Activated B cell treated with CpG ODN at 0.5 μM for 24 hours (primary cell): ENCODE data around the gene VASP. TPM values are rescaled to one million over a fixed set of nuclear protein-coding genes. Genes with fewer than 3 reads are reported as not detected.

Experiments used
- ATAC-seq: fragments of 200-7000 bp; cut with Tn5 transposase; one replicate; pipeline ENCODE4 v1.10.0; 2021; ENCODE audit warnings: low read depth, mild to moderate bottlenecking, moderate library complexity
- CTCF ChIA-PET: fragments of 350-600 bp; sonication (Branson Sonifier 250); formaldehyde crosslinking; loops from one replicate; lab custom pipeline; 2021; ENCODE audit warnings: antibody characterized with exemption; lab: Charles Lee
- POLR2A ChIA-PET: fragments of 350-600 bp; sonication (Branson Sonifier 250); formaldehyde crosslinking; loops from one replicate; lab custom pipeline; 2021; ENCODE audit warnings: antibody characterized with exemption; lab: Charles Lee
- DNase-seq: peaks from one replicate; pipeline ENCODE4 v3.0.0; 2022
- H3K27ac Mint-ChIP-seq: one replicate; pipeline ENCODE4 v1.8.0; 2020; ENCODE audit warnings: mixed read lengths
- H3K27me3 Mint-ChIP-seq: one replicate; pipeline ENCODE4 v1.8.0; 2021; ENCODE audit warnings: mixed read lengths
- H3K36me3 Mint-ChIP-seq: one replicate; pipeline ENCODE4 v1.8.0; 2021; ENCODE audit warnings: low read depth, mixed read lengths
- H3K4me1 Mint-ChIP-seq: one replicate; pipeline ENCODE4 v1.8.0; 2021; ENCODE audit warnings: mixed read lengths
- H3K4me3 Mint-ChIP-seq: one replicate; pipeline ENCODE4 v1.8.0; 2020; ENCODE audit warnings: mild to moderate bottlenecking, mixed read lengths
- H3K9me3 Mint-ChIP-seq: one replicate; pipeline ENCODE4 v1.8.0; 2020; ENCODE audit warnings: mixed read lengths
- CTCF ChIP-seq: fragments of 200-600 bp; IDR thresholded peaks from one replicate; pipeline ENCODE4 v1.8.0; 2022; ENCODE audit warnings: antibody characterized with exemption, mild to moderate bottlenecking
- intact Hi-C: fragments of 100-400 bp; cut with micrococcal nuclease; formaldehyde crosslinking; loops from one replicate; pipeline ENCODE4 v1.15.1; 2024
- total RNA-seq: library from RNA; stranded (reverse); gene quantifications from 2 replicates; pipeline ENCODE4 v1.2.3, GENCODE V29; 2022

The VASP gene
- total RNA-seq, 1 donor from 2014 or later, result 300 TPM

- no peaks in the 10 kb centered on the region for H3K9me3 Mint-ChIP-seq
- ChIA-PET CTCF (interaction anchor here (1.5 kb wide), 1 partner anchor 12 kb away, joined by 5 read pairs; no protein-coding TSS in a partner anchor), POLR2A (interaction anchor here (1.3 kb wide), 1 partner anchor 12 kb away, joined by 4 read pairs; no protein-coding TSS in a partner anchor)
- H3K27ac Mint-ChIP-seq, result no peak overlapping the region
- intact Hi-C loops, result no loop called here
- H3K4me1 Mint-ChIP-seq, result peaks cover 44% of the 10 kb centered on the region
- H3K27me3 Mint-ChIP-seq, result no peaks in the 10 kb centered on the region
- no peak overlapping the region for H3K4me3 Mint-ChIP-seq
- DNase-seq (no peak), ATAC-seq (no peak)
- H3K36me3 Mint-ChIP-seq, result peaks cover 7% of the 10 kb centered on the region
- TF ChIP-seq CTCF, result no peak
These were observed 3.4 kb upstream of the VASP start for GRCh38 chr19:45503909-45504308.

GRCh38 chr19:45505151-45505995 is 1.9 kb upstream of the VASP start:
- no peak for TF ChIP-seq CTCF
- DNase-seq, result no peak
- POLR2A ChIA-PET, result interaction anchor here (0.6 to 1.7 kb wide), 9 partner anchors 9 to 1783 kb away, joined by 3 to 8 read pairs (median 4); partner anchors contain the start of gene QPCTL
- CTCF ChIA-PET, result interaction anchor here (0.9 to 2.2 kb wide), 8 partner anchors 10 to 187 kb away, joined by 3 to 5 read pairs (median 4); partner anchors contain the start of genes QPCTL and SNRPD2
- Mint-ChIP-seq H3K4me1 (peaks cover 50% of the 10 kb centered on the region), H3K36me3 (peaks cover 17% of the 10 kb centered on the region), H3K27me3 (no peaks in the 10 kb centered on the region), H3K9me3 (no peaks in the 10 kb centered on the region), H3K27ac (peak overlapping the region; percentile 83), H3K4me3 (peak overlapping the region; percentile 75)
- intact Hi-C loops, result loop anchor here (5.0 kb wide), 1 partner anchor 52 kb away; no protein-coding TSS in a partner anchor
- ATAC-seq, result no peak

GRCh38 chr19:45505996-45506245 is 1.4 kb upstream of the VASP start:
- H3K27ac Mint-ChIP-seq, result peak overlapping the region; percentile 83
- ATAC-seq, result no peak
- ChIA-PET POLR2A (interaction anchor here (0.6 to 1.7 kb wide), 7 partner anchors 9 to 1783 kb away, joined by 3 to 8 read pairs (median 4); partner anchors contain the start of gene QPCTL), CTCF (interaction anchor here (0.9 to 2.2 kb wide), 7 partner anchors 10 to 186 kb away, joined by 3 to 5 read pairs (median 4); partner anchors contain the start of genes QPCTL and SNRPD2)
- peak overlapping the region; percentile 75 for H3K4me3 Mint-ChIP-seq
- H3K9me3 Mint-ChIP-seq, result no peaks in the 10 kb centered on the region
- H3K4me1 Mint-ChIP-seq, result peaks cover 54% of the 10 kb centered on the region
- H3K27me3 Mint-ChIP-seq, result no peaks in the 10 kb centered on the region
- intact Hi-C loops, result loop anchor here (1.0 to 5.0 kb wide), 9 partner anchors 9 to 187 kb away; partner anchors contain the start of genes OPA3, POLR1G, QPCTL and RTN2
- peaks cover 20% of the 10 kb centered on the region for H3K36me3 Mint-ChIP-seq
- no peak for DNase-seq
- TF ChIP-seq CTCF, result no peak

GRCh38 chr19:45506246-45506988 is 862 bp upstream of the VASP start:
- Mint-ChIP-seq H3K27ac (peak overlapping the region; percentile 97), H3K4me3 (peak overlapping the region; percentile 92), H3K9me3 (no peaks in the 10 kb centered on the region), H3K4me1 (peaks cover 54% of the 10 kb centered on the region), H3K36me3 (peaks cover 23% of the 10 kb centered on the region), H3K27me3 (no peaks in the 10 kb centered on the region)
- intact Hi-C loops, result loop anchor here (1.0 to 5.0 kb wide), 9 partner anchors 9 to 186 kb away; partner anchors contain the start of genes OPA3, POLR1G, QPCTL and RTN2
- peak; percentile 72 for ATAC-seq
- ChIA-PET CTCF (interaction anchor here (1.0 to 2.2 kb wide), 5 partner anchors 9 to 186 kb away, joined by 3 to 5 read pairs (median 4); partner anchors contain the start of genes QPCTL and SNRPD2), POLR2A (interaction anchor here (0.6 to 1.7 kb wide), 5 partner anchors 9 to 1605 kb away, joined by 3 to 8 read pairs (median 4); no protein-coding TSS in a partner anchor)
- TF ChIP-seq CTCF, result no peak
- DNase-seq, result peak; percentile 99
